Ovary (tissue), 3 donors: ENCODE data around the gene CELF2.

ENCODE experiments used
- EP300 ChIP-seq: sonication (generic); formaldehyde crosslinking; IDR thresholded peaks from one replicate; pipeline ENCODE4 v1.6.1; 2017; ENCODE audit warnings: antibody characterized with exemption
- POLR2A ChIP-seq: fragments of 450-650 bp; IDR thresholded peaks from one replicate; pipeline ENCODE4 v1.6.1; 2017; ENCODE audit warnings: antibody characterized with exemption, mild to moderate bottlenecking, moderate library complexity
- TF ChIP-seq, protein P1 (sequence below), 3 donors: fragments of 450-650 bp in 2 of 3; fragments of 200-600 bp in 1 of 3; IDR thresholded peaks; one replicate each; pipeline versions ENCODE4 v1.5.1 to v1.8.0; 2016 to 2022; ENCODE audit warnings: antibody characterized with exemption in 3 of 3, mild to moderate bottlenecking in 1 of 3
- donor health status: DM: no; HTN: no; CAD: no.

DNA sequence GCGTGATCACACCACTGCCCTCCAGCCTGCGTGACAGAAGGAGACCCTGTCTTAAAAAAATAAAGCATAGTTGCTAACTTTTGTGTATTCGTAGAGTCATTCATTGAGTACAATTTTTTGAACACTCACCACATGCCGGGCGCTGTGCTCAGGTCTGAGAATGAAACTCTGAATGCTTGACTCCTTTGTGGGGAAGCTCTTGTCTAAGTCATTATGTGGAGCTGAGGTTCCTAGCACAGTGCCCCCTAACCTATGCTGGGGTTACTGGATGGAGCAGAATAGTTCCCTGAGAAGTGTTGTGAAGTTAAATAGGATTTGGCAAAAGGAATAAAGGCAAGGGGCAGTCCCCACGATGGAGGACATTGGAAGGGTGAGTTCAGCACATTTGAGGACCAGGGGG is 123.3 kb downstream of the CELF2 start:
- TF ChIP-seq, protein P1, sequence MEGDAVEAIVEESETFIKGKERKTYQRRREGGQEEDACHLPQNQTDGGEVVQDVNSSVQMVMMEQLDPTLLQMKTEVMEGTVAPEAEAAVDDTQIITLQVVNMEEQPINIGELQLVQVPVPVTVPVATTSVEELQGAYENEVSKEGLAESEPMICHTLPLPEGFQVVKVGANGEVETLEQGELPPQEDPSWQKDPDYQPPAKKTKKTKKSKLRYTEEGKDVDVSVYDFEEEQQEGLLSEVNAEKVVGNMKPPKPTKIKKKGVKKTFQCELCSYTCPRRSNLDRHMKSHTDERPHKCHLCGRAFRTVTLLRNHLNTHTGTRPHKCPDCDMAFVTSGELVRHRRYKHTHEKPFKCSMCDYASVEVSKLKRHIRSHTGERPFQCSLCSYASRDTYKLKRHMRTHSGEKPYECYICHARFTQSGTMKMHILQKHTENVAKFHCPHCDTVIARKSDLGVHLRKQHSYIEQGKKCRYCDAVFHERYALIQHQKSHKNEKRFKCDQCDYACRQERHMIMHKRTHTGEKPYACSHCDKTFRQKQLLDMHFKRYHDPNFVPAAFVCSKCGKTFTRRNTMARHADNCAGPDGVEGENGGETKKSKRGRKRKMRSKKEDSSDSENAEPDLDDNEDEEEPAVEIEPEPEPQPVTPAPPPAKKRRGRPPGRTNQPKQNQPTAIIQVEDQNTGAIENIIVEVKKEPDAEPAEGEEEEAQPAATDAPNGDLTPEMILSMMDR (IDR thresholded peaks at IDR 0.05) = no peak
- no peak for TF ChIP-seq POLR2A
- no peak for TF ChIP-seq EP300
